Loucy (cell line): Measurements from ENCODE around the gene COG2.

Experiments used
- H2AFZ ChIP-seq: fragments of 200-600 bp; sonication (generic); 2 replicates; pipeline ENCODE4 v1.6.0; 2016; ENCODE audit warnings: antibody characterized with exemption, mild to moderate bottlenecking, low read length, moderate library complexity
- H3F3A ChIP-seq: fragments of 200-600 bp; 2 replicates; pipeline ENCODE4 v1.6.0; 2016; ENCODE audit warnings: antibody characterized with exemption, low read depth, mild to moderate bottlenecking
- H3K27me3 ChIP-seq: fragments of 200-600 bp; sonication (generic); 2 replicates; pipeline ENCODE4 v1.6.1; 2014; ENCODE audit warnings: low read length, mild to moderate bottlenecking; ENCODE audit not compliant: insufficient read depth, poor library complexity, severe bottlenecking
- H3K36me3 ChIP-seq: fragments of 200-600 bp; sonication (generic); 2 replicates; pipeline ENCODE4 v1.6.1; 2016; ENCODE audit warnings: low read length; ENCODE audit not compliant: insufficient read depth
- H3K4me1 ChIP-seq: fragments of 200-600 bp; sonication (generic); 2 replicates; pipeline ENCODE4 v1.5.1; 2014; ENCODE audit warnings: low read length, mild to moderate bottlenecking; ENCODE audit not compliant: insufficient read depth, poor library complexity, severe bottlenecking
- H3K4me2 ChIP-seq: fragments of 200-600 bp; sonication (generic); 2 replicates; pipeline ENCODE4 v1.6.0; 2014; ENCODE audit warnings: antibody characterized with exemption, low read length, low read depth, mild to moderate bottlenecking; ENCODE audit not compliant: poor library complexity, severe bottlenecking
- H3K4me3 ChIP-seq: fragments of 200-600 bp; sonication (generic); 2 replicates; pipeline ENCODE4 v1.5.1; 2014; ENCODE audit warnings: low read length, mild to moderate bottlenecking, mixed read lengths; ENCODE audit not compliant: poor library complexity, severe bottlenecking
- H3K79me2 ChIP-seq: fragments of 200-600 bp; sonication (generic); 2 replicates; pipeline ENCODE4 v1.6.1; 2014; ENCODE audit warnings: low read length; ENCODE audit not compliant: insufficient read depth
- H3K9ac ChIP-seq: fragments of 200-600 bp; sonication (generic); 2 replicates; pipeline ENCODE4 v1.6.0; 2014; ENCODE audit warnings: mild to moderate bottlenecking, low read depth, low read length, moderate library complexity; ENCODE audit not compliant: poor library complexity, severe bottlenecking
- H3K9me2 ChIP-seq: fragments of 200-600 bp; sonication (generic); replicated peaks from 2 replicates; pipeline ENCODE4 v1.6.1; 2016; ENCODE audit warnings: low read depth, low read length, mixed read lengths
- H3K9me3 ChIP-seq: fragments of 200-600 bp; sonication (generic); 2 replicates; pipeline ENCODE4 v1.6.1; 2014; ENCODE audit warnings: mild to moderate bottlenecking, antibody characterized with exemption, low read length, low read depth; ENCODE audit not compliant: insufficient read depth
- H4K20me1 ChIP-seq: fragments of 200-600 bp; sonication (generic); 2 replicates; pipeline ENCODE4 v1.6.0; 2014; ENCODE audit warnings: antibody characterized with exemption, low read length, mild to moderate bottlenecking; ENCODE audit not compliant: insufficient read depth, poor library complexity, severe bottlenecking
- CTCF ChIP-seq: fragments of 200-600 bp; sonication (generic); conservative IDR thresholded peaks from 2 replicates; pipeline ENCODE4 v1.5.1; 2014; ENCODE audit warnings: mild to moderate bottlenecking, antibody characterized with exemption, low read length
- EZH2phosphoT487 ChIP-seq: fragments of 200-600 bp; IDR thresholded peaks from 2 replicates; pipeline ENCODE4 v1.6.1; 2018; ENCODE audit warnings: antibody characterized with exemption, mild to moderate bottlenecking, moderate library complexity, borderline replicate concordance

Gene COG2

GRCh38 chr1:230701895-230702768 lies 59.9 kb downstream of the COG2 start:
- Histone ChIP-seq H3K79me2 (no peaks in the 10 kb centered on the region), H3K36me3 (no peaks in the 10 kb centered on the region), H2AFZ (no peak overlapping the region), H3K9me3 (no peaks in the 10 kb centered on the region), H3K9me2 (no peaks in the 10 kb centered on the region), H3F3A (no peaks in the 10 kb centered on the region), H4K20me1 (no peaks in the 10 kb centered on the region), H3K4me3 (no peak overlapping the region), H3K9ac (no peak overlapping the region), H3K4me2 (no peak overlapping the region), H3K4me1 (no peaks in the 10 kb centered on the region), H3K27me3 (no peaks in the 10 kb centered on the region)
- TF ChIP-seq CTCF = no peak
- no peak for TF ChIP-seq EZH2phosphoT487

- H3K4me2 ChIP-seq = no peak overlapping the region
- H3K4me3 ChIP-seq = no peak overlapping the region
- no peaks in the 10 kb centered on the region for H3K4me1 ChIP-seq
- no peaks in the 10 kb centered on the region for H3K36me3 ChIP-seq
- no peaks in the 10 kb centered on the region for H3K27me3 ChIP-seq
- no peak overlapping the region for H2AFZ ChIP-seq
- H4K20me1 ChIP-seq = no peaks in the 10 kb centered on the region
- H3F3A ChIP-seq = no peaks in the 10 kb centered on the region
- no peaks in the 10 kb centered on the region for H3K9me3 ChIP-seq
- H3K79me2 ChIP-seq = no peaks in the 10 kb centered on the region
- H3K9ac ChIP-seq = no peak overlapping the region
- H3K9me2 ChIP-seq = no peaks in the 10 kb centered on the region
- TF ChIP-seq EZH2phosphoT487 = no peak
- no peak for TF ChIP-seq CTCF
These were observed 60.8 kb downstream of the COG2 start for GRCh38 chr1:230702934-230703678.

- Histone ChIP-seq H3F3A (no peaks in the 10 kb centered on the region), H3K4me3 (no peak overlapping the region), H3K9me2 (no peaks in the 10 kb centered on the region), H4K20me1 (no peaks in the 10 kb centered on the region), H3K79me2 (no peaks in the 10 kb centered on the region), H3K4me1 (no peaks in the 10 kb centered on the region), H3K4me2 (no peak overlapping the region), H3K9ac (no peak overlapping the region), H3K9me3 (no peaks in the 10 kb centered on the region), H3K36me3 (no peaks in the 10 kb centered on the region), H2AFZ (no peak overlapping the region), H3K27me3 (no peaks in the 10 kb centered on the region)
- TF ChIP-seq EZH2phosphoT487 (no peak), CTCF (no peak)
These were observed 61.6 kb downstream of the COG2 start for GRCh38 chr1:230703679-230704385.
